ENCODE measurements around the gene GLB1L2. TPM values are rescaled to one million over a fixed set of nuclear protein-coding genes. Genes with fewer than 3 reads are reported as not detected.

GLB1L2 gene
- total and polyA plus RNA-seq, 10 donors: 0.29 to 1.5 (median 0.51) TPM; not detected in 1

DNA sequence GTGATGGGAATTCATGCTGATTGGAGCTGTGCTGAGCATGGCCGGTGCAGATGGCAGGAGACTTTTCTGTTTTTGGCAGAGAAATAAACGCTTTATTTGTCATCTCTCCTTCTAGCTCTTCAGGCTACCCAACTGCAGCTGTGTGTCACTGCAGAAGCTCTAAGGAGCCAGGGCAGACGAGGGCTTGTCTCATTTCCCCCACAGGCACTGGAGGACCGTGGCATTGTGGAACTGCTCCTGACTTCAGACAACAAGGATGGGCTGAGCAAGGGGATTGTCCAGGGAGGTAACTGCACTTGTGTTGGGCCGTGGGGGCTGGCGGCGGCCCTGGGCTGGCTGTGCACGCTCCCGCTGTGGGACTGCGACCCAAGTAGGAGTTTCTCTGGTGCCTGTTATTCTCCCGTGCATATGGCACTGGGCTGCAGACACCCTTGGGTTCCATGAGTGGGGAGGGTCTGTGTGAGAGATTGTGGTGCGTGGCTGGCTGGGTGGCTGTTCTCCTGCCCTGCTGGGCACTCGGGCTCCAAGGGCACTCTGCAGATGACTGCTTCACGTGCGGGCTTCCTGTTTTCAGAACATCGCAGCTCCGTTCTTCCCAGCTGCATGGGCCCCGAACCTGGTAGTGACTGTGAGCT lies 27.2 kb downstream of the GLB1L2 start:
- intact Hi-C loops (cut with DNase I; ENCODE audit: low total_unique reads): no loop called here
- Histone ChIP-seq H3K4me3 (no peak overlapping the region), H3K27me3 (replicated peaks in 1 of 7) (peaks cover 0 to 38% (median 0%) of the 10 kb centered on the region in 7 donors), H3K9me3 (peaks cover 0 to 1% (median 0%) of the 10 kb centered on the region in 8 donors), H3K36me3 (no peaks in the 10 kb centered on the region), H3K27ac (no peak overlapping the region), H3K4me1 (peaks cover 0 to 10% (median 9%) of the 10 kb centered on the region in 6 donors)
- no peak for DNase-seq
- 82 to 94% (median 89%) methylated on average over 15 to 18 of the region's 18 CpGs for whole genome bisulfite sequencing, 5 donors
- TF ChIP-seq POLR2AphosphoS5 (IDR thresholded peaks at IDR 0.05) (no peak), POLR2A (IDR thresholded peaks at IDR 0.05) (no peak)
- TF ChIP-seq, protein P1, sequence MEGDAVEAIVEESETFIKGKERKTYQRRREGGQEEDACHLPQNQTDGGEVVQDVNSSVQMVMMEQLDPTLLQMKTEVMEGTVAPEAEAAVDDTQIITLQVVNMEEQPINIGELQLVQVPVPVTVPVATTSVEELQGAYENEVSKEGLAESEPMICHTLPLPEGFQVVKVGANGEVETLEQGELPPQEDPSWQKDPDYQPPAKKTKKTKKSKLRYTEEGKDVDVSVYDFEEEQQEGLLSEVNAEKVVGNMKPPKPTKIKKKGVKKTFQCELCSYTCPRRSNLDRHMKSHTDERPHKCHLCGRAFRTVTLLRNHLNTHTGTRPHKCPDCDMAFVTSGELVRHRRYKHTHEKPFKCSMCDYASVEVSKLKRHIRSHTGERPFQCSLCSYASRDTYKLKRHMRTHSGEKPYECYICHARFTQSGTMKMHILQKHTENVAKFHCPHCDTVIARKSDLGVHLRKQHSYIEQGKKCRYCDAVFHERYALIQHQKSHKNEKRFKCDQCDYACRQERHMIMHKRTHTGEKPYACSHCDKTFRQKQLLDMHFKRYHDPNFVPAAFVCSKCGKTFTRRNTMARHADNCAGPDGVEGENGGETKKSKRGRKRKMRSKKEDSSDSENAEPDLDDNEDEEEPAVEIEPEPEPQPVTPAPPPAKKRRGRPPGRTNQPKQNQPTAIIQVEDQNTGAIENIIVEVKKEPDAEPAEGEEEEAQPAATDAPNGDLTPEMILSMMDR (IDR thresholded peaks at IDR 0.05 in 8 of 11, conservative IDR thresholded peaks at IDR 0.05 in 3 of 11): no peak

DNA sequence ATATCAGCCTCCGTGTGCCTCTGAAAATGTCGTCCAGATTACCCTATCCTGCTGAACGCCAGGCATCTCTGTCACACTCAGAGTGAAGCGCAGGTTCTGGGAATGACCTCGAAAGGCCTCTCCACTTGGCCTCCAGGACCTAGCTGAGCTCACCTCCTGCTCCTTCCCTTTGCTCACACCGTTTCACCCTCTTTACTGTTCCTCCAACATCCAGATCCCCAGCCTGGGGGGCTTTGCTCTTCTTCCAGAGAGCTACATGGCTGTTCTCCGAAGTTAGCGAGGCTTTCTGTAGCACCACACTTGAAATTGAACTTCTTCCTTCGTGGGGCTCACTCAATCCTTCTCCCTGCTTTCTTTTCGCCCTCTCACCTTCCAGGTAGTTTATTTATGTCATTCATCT lies 27.9 kb downstream of the GLB1L2 start:
- intact Hi-C loops (cut with DNase I; ENCODE audit: low total_unique reads): no loop called here
- Histone ChIP-seq H3K27ac (no peak overlapping the region), H3K4me1 (peaks cover 0 to 10% (median 9%) of the 10 kb centered on the region in 6 donors), H3K4me3 (no peak overlapping the region), H3K9me3 (no peaks in the 10 kb centered on the region), H3K36me3 (no peaks in the 10 kb centered on the region), H3K27me3 (replicated peaks in 1 of 7) (peaks cover 0 to 38% (median 0%) of the 10 kb centered on the region in 7 donors)
- DNase-seq: peak; percentile 25
- TF ChIP-seq POLR2AphosphoS5 (IDR thresholded peaks at IDR 0.05) (no peak), POLR2A (IDR thresholded peaks at IDR 0.05) (no peak)
- TF ChIP-seq, protein P1 (IDR thresholded peaks at IDR 0.05 in 8 of 11, conservative IDR thresholded peaks at IDR 0.05 in 3 of 11): no peak
- 76 to 92% (median 89%) methylated on average over 10 of the region's 10 CpGs for WGBS, 5 donors

DNA sequence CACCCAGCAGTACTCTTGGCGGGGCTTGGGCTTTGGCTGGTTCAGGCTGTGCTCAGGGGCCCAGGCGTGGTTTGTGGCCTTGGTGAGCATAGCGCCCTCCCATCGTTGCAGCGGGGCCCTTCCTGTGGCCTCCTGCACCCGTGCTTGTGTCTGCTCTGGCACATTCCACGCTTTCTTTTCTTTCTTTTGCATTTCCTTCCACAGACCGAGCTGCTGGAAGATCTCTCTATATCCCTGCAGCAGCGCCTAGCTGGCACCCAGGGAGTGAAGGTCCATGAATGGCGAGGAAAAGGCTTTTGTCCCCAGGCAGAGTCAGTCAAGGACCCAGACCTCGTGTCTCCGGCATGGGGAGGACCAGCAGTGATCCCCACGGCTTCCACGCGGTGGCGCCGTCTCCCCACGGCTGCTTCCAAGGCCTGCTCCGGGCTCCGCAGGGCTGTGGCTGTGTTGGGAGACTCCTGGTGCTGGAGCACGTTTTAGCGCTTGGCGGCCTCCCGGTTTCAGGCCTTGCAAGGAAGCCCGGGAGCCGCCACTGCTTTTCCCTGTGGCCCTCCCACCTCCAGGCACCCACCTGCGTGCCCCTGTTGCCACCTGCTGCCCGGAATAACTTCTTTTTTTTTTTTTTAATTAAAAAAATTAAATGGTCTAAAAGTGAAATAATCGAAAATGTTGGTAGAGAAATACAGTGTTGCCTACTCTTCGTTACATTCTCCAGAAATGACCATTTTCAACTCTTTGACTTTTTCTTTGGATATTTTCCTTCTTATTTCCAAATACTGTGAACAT lies 28.5 kb downstream of the GLB1L2 start:
- Histone ChIP-seq H3K27ac (no peak overlapping the region), H3K4me3 (peak overlapping the region in 1 of 8 donors; percentile 21), H3K4me1 (peaks cover 0 to 10% (median 9%) of the 10 kb centered on the region in 6 donors), H3K36me3 (no peaks in the 10 kb centered on the region), H3K9me3 (no peaks in the 10 kb centered on the region), H3K27me3 (replicated peaks in 1 of 7) (peaks cover 0 to 42% (median 0%) of the 10 kb centered on the region in 7 donors)
- TF ChIP-seq POLR2A (IDR thresholded peaks at IDR 0.05) (no peak), POLR2AphosphoS5 (IDR thresholded peaks at IDR 0.05) (peak in 2 of 3 donors; percentile 38 to 58)
- TF ChIP-seq, protein P1 (IDR thresholded peaks at IDR 0.05 in 8 of 11, conservative IDR thresholded peaks at IDR 0.05 in 3 of 11): peak; percentile 65 to 89 (median 82)
- DNase-seq: peak; percentile 89
- intact Hi-C loops (cut with DNase I; ENCODE audit: low total_unique reads): no loop called here
- 14 to 17% (median 16%) methylated on average over 30 of the region's 30 CpGs for WGBS, 5 donors

DNA sequence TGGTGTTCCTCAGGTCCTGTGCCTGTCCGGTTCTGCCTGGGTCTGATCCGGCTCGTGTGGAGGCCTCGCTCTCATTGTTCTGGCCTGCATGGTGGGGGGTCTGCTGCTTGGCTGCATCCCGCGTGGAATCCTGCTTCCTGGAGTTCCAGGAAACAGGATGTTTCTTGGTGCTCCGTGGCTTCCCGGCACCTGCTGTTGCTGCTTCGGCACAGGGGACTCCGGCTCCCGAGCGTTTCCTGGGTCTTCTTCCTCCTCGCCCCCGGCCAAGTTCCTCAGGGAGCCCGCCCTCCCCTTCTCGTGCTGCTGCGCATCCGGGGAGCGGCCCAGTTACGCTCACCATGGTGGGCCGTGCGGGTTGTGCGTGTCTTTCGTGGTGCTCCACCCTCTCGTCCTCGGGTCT lies 29.9 kb downstream of the GLB1L2 start:
- no peak overlapping the region for H3K27ac ChIP-seq
- H3K4me1 ChIP-seq: peaks cover 0 to 10% (median 9%) of the 10 kb centered on the region in 6 donors
- TF ChIP-seq POLR2AphosphoS5 (IDR thresholded peaks at IDR 0.05) (no peak), POLR2A (IDR thresholded peaks at IDR 0.05) (no peak)
- no peak overlapping the region for H3K4me3 ChIP-seq
- peaks cover 0 to 45% (median 0%) of the 10 kb centered on the region in 7 donors for H3K27me3 ChIP-seq (replicated peaks in 1 of 7)
- no peaks in the 10 kb centered on the region for H3K36me3 ChIP-seq
- peak; percentile 66 for DNase-seq
- H3K9me3 ChIP-seq: no peaks in the 10 kb centered on the region
- intact Hi-C loops (cut with DNase I; ENCODE audit: low total_unique reads): no loop called here
- WGBS, 5 donors: 67 to 78% (median 71%) methylated on average over 26 of the region's 26 CpGs

All from spleen (tissue), 11 donors.